Anterior cingulate cortex (tissue), 58 donors: ENCODE measurements around the gene PRDM16.
A peak's percentile ranks its signal among the peaks of the same experiment; 100 is the strongest.

ENCODE experiments used
- DNase-seq, 58 donors: peaks; one replicate each; lab custom pipeline; 2025; lab: John Stamatoyannopoulos, UW

PRDM16 gene

GRCh38 chr1:3438661-3439180, 369.7 kb downstream of the PRDM16 start:
- DNase-seq, result no peak

- DNase-seq, result no peak
Observed at GRCh38 chr1:3439346-3440299, 370.6 kb downstream of the PRDM16 start.

DNA sequence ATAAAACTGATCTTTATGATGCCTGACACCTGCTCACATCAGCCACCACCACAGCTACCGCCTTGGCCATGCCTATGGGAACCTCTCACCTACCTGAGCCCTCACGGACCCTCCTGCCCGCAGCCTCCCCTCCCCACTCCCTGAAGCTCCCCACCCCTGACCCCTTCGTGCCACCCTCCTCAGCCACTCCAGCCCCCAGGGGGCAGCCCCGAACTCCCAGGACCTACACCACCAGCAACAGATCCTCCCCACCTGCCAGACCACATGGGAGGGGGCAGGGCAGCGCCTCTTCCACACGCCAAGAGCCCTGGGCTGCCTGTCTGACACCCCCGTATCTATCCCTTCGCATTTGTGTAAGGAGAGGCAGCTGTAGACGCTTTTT, 371.3 kb downstream of the PRDM16 start:
- DNase-seq, result no peak

DNA sequence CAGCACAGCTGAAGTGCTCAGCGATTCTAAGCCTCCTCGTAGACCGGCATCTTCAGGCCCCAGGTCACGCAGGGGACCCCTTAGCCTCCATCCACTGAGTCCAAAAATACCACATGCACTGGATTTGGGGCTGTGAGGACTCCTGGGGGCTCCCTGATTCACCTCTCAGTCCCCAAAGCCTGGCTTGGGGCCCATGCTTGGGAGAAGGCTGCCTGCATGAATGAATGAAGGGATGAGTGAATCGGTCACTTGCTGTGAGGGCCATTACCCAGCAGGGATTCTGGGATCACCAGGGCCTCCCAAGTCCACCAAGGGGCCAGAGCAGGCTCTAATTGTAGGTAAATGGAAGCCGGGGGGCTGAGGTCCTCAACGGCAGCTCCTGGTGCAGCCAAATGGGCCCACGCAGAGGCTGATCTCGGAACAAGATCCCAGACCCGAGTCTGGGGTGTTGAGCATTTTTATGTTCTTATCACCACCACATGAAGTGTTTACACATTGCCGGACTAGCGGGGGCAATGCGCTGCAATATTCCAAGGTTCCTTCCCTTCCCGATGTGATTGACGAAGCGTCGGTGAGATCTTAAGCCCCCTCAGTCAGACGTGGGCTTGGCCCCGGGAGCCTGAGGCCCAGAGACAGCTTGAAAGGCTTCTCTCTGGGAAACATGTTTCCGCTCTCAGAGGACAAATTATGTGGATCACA, 371.9 kb downstream of the PRDM16 start:
- no peak for DNase-seq

DNA sequence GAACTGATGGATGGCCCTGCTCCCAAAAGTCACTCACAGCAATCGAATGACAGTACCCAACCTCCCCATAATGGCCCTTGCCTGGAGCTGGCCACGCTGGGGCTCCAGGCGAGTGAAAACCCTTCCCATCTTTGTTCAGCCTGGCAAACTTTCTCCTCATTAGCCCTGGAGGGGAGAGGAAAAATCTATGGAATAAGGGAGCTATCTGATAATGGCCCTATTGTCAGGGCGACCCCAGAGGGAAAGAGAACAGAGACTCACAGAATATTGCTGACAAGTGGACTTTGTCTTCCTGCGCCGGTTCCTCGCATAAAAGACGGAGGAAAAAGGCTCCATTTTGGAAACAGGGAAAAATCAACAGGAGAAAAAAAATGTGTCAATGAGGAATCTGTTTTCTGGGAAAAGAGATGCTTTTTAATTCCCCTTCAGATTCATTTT, 372.4 kb downstream of the PRDM16 start:
- peak in 33 of 58 donors; percentile 19 to 84 (median 45) for DNase-seq

- no peak for DNase-seq
Observed at GRCh38 chr1:3441880-3442279, 372.9 kb downstream of the PRDM16 start.

DNA sequence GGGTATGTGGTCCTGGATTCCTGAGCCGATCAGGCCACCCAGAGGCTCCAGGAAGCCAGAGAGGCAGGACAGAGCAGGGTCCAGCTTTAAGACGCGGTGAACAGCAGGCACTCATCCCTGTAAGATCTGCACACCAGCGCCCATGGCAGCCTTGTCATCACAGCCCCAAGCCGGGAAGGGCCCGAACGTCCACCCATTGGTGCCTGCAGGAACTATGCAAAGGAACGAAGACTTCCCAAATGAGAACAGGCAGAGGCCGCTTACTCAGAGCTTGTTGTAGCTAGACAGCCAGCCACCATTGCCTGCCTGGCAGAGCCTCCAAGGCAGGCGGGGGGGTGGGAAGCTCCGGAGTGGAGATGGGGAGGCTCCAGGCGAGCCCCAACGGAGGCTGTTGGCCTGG, 373.3 kb downstream of the PRDM16 start:
- DNase-seq, result peak in 1 of 58 donors; percentile 38

DNA sequence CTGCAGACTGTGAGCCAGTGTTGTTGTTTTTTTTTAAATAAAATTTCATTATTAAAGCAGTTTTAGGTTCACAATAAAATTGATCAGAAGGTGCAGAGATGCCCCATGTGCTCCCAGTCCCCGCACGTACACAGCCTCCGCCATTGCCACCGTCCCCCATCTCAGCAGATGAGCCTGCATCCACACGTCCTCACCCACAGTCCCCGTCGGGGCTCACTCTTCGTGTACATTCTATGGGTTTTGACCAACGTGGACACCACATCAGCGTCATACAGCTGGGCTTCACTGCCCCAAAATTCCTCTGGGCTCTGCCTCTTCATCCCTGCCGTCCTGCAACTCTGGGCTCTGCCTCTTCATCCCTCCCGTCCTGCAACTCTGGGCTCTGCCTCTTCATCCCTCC, 373.9 kb downstream of the PRDM16 start:
- no peak for DNase-seq

- DNase-seq, result peak in 12 of 58 donors; percentile 16 to 71 (median 36)
Observed at GRCh38 chr1:3443807-3444206, 374.8 kb downstream of the PRDM16 start.

DNA sequence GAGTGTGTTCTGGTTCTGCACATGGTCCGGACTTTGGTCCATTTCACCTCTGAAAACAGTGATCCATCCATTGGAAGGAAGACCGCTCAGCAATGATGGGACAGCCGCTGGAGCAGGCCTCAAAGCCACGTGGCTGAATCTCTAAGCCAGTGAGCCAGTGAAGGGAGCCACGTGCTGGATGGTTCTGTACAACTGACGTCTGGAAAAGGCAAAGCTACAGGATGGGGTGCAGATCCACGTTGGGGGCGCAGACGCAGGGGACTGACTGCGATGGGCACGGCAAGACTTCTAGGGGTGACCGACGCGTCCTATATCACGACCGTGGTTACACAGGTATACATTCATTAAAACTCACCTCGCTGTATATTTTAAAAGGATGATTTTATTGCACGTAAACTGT, 375.3 kb downstream of the PRDM16 start:
- no peak for DNase-seq

DNA sequence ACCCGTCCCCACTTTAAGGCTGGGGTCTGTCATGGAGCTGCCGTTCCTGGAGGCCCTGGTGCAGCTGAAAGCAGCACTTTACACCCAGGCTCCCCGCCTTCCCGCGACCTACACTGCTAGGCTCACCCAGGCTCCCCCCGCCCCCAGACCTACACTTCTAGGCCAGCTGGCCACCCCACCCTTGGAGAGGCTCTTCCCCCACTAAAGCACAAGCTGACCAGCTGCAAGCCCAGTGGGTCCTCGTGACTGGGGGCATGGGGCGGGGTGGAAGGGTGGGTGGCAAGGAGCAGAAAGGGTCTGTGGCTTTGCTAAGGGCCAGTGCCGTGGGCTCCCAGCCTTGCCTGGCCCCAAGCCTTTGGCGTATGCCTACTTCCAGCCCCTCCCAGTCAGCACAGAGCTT, 375.7 kb downstream of the PRDM16 start:
- peak in 12 of 58 donors; percentile 14 to 56 (median 28) for DNase-seq

DNA sequence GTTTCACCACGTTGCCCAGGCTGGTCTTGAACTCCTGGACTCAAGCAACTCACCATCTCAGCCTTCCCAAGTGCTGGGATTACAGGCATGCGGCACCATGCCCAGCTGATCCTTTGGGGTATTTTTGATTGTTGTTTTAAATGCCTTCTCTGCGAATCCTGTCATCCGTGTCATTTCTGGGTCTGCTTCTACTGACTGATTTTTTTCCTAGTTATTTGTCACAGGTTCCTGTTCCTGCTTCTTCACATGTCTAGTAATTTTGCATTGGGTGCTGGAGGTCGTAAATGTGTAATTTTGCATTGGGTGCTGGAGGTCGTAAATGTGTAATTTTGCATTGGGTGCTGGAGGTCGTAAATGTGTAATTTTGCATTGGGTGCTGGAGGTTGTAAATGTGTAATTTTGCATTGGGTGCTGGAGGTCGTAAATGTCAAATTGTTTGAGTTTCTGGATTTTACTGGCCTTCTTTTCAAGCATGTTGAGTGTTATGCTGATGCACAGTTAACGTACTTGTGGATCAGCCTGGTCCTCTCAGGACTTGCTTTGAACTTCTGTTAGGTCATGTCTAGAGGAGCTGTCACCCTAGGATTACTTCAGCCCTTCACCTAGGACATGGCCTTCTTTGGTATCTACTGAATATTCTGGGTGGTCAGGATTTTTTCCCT, 381.3 kb downstream of the PRDM16 start:
- no peak for DNase-seq

DNA sequence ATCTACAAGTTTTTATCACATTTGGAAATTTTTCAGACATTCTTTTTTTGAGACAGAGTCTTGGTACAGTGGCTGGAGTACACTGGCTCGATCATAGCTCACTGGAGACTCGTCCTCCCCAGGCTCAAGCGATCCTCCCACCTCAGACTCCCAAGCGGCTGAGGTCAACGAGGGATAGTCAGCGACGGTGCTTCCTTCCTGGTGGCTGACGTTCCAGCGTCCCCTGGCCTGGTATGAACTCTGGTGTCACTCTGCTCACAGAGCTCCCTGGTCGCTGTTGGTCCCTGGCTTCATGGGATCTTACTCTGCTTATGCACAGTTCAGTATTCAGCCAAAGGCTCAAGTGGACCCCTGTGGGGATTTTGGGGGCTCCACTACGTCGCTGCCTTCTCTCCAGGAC, 382.0 kb downstream of the PRDM16 start:
- DNase-seq, result no peak

- no peak for DNase-seq
Observed at GRCh38 chr1:3451994-3452865, 383.2 kb downstream of the PRDM16 start.

- DNase-seq, result no peak
Observed at GRCh38 chr1:3452866-3453175, 383.8 kb downstream of the PRDM16 start.

GRCh38 chr1:3453203-3453761, 384.3 kb downstream of the PRDM16 start:
- peak in 50 of 58 donors; percentile 23 to 77 (median 54) for DNase-seq

GRCh38 chr1:3453891-3454810, 385.1 kb downstream of the PRDM16 start, which contains the start of gene ARHGEF16:
Gene ARHGEF16, plus strand, starts transcription at chr1:3454665. Its CDS starts 8,420 bp downstream, at chr1:3463085.
- DNase-seq, result peak in 4 of 58 donors; percentile 39 to 48 (median 44)
